ENCODE measurements around the gene NSFL1C.
"Not testable (repeated sequence)": the region's sequence is repeated elsewhere in the genome, so short reads cannot be mapped to it uniquely, and the experiment has no call there.

Gene NSFL1C

GRCh38 chr20:1420066-1420465 lies 46.6 kb downstream of the NSFL1C start:
- no peak for DNase-seq

- DNase-seq, result no peak
Observed at GRCh38 chr20:1418350-1418749, 48.3 kb downstream of the NSFL1C start.

- DNase-seq, result no peak
Observed at GRCh38 chr20:1417790-1418189, 48.9 kb downstream of the NSFL1C start.

GRCh38 chr20:1417273-1417672 lies 49.4 kb downstream of the NSFL1C start:
- no peak for DNase-seq

- no peak for DNase-seq
Observed at GRCh38 chr20:1415667-1416468, 50.8 kb downstream of the NSFL1C start.

GRCh38 chr20:1414982-1415381 lies 51.7 kb downstream of the NSFL1C start:
- no peak for DNase-seq

GRCh38 chr20:1405801-1406200 lies 60.8 kb downstream of the NSFL1C start:
- DNase-seq, result no peak

DNA sequence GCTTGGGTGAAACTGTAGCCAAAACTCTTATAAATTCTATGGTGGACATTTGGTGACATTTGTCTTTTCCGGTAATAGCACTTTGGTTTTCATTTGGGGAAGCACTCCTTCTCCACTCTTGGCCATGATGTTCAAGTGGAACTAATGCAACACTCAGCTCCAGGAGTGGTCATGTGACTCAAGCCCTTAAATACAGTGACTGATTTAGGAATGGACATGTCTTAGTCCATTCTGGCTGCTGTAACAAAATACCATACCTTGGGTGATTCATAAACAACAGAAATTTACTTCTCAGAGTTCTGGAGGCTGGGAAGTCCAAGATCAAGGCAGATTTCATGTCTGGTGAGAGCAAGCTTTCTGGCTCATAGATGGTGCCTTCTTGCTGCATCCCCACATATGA lies 63.0 kb downstream of the NSFL1C start:
- no peak for DNase-seq

DNA sequence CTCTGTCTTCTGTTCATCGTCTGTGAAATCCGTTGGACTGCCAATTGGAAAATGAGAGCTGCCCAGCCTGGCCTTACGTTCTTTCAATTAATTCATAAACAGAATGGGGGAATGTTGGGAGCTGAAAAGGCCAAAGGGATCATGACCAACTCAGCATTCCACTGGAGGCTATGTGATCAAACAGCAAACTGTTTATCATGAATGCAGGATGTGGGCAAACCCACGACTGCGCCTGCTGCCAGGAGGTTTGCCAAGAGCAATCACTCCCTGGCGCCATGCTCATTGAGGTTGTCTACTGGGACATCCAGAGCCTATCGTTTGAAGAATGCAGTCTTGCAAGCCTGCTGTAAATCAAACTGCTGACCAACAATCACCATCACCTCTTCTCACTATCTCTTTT lies 64.5 kb downstream of the NSFL1C start:
- no peak for DNase-seq

GRCh38 chr20:1401451-1401907 lies 65.2 kb downstream of the NSFL1C start:
- no peak for DNase-seq

- not testable (repeated sequence) for DNase-seq
Observed at GRCh38 chr20:1399678-1400366, 66.8 kb downstream of the NSFL1C start.

- DNase-seq, result not testable (repeated sequence)
Observed at GRCh38 chr20:1398185-1398584, 68.5 kb downstream of the NSFL1C start.

GRCh38 chr20:1397710-1398109 lies 68.9 kb downstream of the NSFL1C start:
- no peak for DNase-seq

DNA sequence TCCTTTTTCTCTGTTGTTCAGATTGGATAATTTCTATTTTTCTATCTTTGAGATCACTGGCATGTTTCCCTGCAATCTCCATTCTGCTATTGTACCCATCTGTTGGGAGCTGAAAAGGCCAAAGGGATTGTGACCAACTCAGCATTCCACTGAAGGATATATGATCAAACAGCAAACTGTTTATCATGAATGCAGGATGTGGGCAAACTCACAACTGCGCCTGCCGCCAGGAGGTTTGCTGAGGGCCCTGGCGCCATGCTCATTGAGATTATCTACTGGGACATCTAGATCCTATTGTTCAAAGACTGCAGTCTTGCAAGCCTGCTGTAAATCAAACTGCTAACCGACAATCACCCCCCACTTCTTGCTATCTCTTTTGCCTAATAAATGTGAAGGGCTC lies 69.9 kb downstream of the NSFL1C start:
- no peak for DNase-seq

- no peak for DNase-seq
Observed at GRCh38 chr20:1396264-1396663, 70.4 kb downstream of the NSFL1C start.

GRCh38 chr20:1394686-1395085 lies 72.0 kb downstream of the NSFL1C start:
- no peak for DNase-seq

GRCh38 chr20:1393507-1393882 lies 73.2 kb downstream of the NSFL1C start:
- no peak for DNase-seq

DNA sequence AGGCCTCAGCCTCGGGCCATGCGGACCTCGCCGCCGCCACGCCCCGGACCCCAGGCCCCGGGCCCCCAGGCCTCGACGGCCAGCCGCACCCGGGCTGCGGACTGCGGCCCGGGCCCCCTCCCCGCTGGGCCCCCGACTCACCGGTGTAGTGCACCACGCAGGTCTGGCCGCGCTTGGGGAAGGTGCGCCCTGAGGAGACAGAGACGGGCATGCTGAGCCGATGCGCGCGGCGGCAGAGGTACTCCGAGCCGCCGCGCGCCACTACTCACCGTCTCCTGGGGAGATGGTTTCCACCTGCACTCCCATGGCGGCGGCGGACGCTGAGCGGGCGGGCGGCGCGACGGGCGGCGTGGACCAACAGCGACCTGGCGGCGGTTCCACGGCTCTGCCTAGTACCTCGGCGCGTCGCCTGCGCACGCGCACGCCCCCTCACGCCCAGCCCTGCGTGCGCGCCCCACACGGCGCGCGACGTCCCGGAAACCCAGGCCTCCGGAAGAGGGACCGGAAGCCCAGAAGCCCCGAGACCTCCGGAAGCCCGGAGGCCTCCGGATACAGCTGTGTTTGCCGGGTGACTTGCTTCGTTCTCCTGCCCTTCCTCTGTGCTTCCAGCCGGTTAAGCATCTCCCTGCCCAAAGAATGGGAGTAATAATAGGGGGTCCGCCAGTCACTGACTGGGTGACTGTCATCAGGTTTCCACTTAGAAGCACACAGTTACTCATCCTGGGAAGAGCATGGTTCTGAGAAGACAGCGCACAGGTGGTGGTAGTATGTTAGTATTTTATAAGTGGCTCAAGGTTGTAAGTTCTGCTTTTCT lies 73.7 kb downstream of the NSFL1C start, which contains the start of gene FKBP1A:
FKBP1A (minus strand) TSS at position 362 of the 814 bp plus-strand sequence; CDS start at position 306, 56 bp downstream.
- DNase-seq, result peak; percentile 63

GRCh38 chr20:1392443-1392692 lies 74.3 kb downstream of the NSFL1C start:
- DNase-seq, result no peak

Measured in NCI-H524 treated with DMSO at 0.1 percent for 48 hours (cell line).